Right lobe of liver (tissue), 6 donors: Measurements from ENCODE around the gene OTOGL. TPM values are rescaled to one million over a fixed set of nuclear protein-coding genes. Genes with fewer than 3 reads are reported as not detected.

Experiments used
- ATAC-seq, 4 donors: fragments of 200-7000 bp; cut with Tn5 transposase; one replicate each; pipeline ENCODE4 v1.9.1; 2020; ENCODE audit warnings: mild to moderate bottlenecking in 4 of 4, moderate library complexity in 4 of 4
- DNase-seq, 3 donors: peaks; one replicate each; pipeline ENCODE4 v3.0.0-alpha.2; 2020
- H3K27ac ChIP-seq, 3 donors: fragments of 200-600 bp; one replicate each; pipeline ENCODE4 v1.8.0; 2022
- H3K27me3 ChIP-seq, 2 donors: fragments of 200-600 bp; one replicate each; pipeline ENCODE4 v1.8.0; 2022
- H3K36me3 ChIP-seq, 4 donors: fragments of 200-600 bp; sonication (generic) in 1 of 4; one replicate each; pipeline versions ENCODE4 v1.5.1 to v1.8.0; 2017 to 2022; ENCODE audit warnings: control low read depth in 1 of 4
- H3K4me1 ChIP-seq, 4 donors: fragments of 200-600 bp; sonication (generic) in 1 of 4; one replicate each; pipeline versions ENCODE4 v1.5.1 to v1.8.0; 2017 to 2022; ENCODE audit warnings: control low read depth in 1 of 4
- H3K4me3 ChIP-seq, 3 donors: fragments of 200-600 bp; one replicate each; pipeline ENCODE4 v1.8.0; 2022
- H3K9me3 ChIP-seq, 4 donors: fragments of 200-600 bp; sonication (generic) in 1 of 4; one replicate each; pipeline versions ENCODE4 v1.5.1 to v1.8.0; 2017 to 2022; ENCODE audit warnings: control low read depth in 1 of 4
- POLR2A ChIP-seq: fragments of 450-650 bp; IDR thresholded peaks from one replicate; pipeline ENCODE4 v1.6.1; 2017; ENCODE audit warnings: antibody characterized with exemption, mild to moderate bottlenecking
- WGBS: methylation state at CpG from one replicate; pipeline ENCODE4 v1.1.6; 2018; ENCODE audit warnings: low coverage, low lambda C conversion rate; ENCODE audit not compliant: insufficient coverage; ENCODE audit errors: missing lambda C conversion rate; 5-methylcytosine and 5-hydroxymethylcytosine counted together
- intact Hi-C, 2 donors: fragments of 100-400 bp; cut with DNase I; formaldehyde crosslinking; loops; one replicate each; pipeline versions ENCODE4 v1.11.2 to v1.14.1; 2022
- total RNA-seq, 6 experiments: library from RNA; depleted of rRNA in 2 of 6; stranded (reverse); fragments of >200 nt in 2 of 6; fragmentation: NEBNext Ultra II Directional in 3 of 6; extraction: Animal tissue kit (Norgen Biotek cat#: 25700) in 3 of 6; gene quantifications; one replicate each; pipeline versions ENCODE4 v1.1.0 to v1.2.4, GENCODE V29; 2016 to 2023
- TF ChIP-seq, protein P1 (sequence below), 4 donors: fragments of 200-600 bp in 3 of 4; fragments of 450-650 bp in 1 of 4; IDR thresholded peaks; one replicate each; pipeline versions ENCODE4 v1.5.1 to v1.8.0; 2016 to 2022; ENCODE audit warnings: antibody characterized with exemption in 4 of 4, mild to moderate bottlenecking in 2 of 4
- donor health status: DM: no; HTN: yes; CAD: no.
- donor health status: DM: no; HTN: no; CAD: no.
- donor health status: DM: no; HTN: no; CAD: no.
- donor health status: DM: no; HTN: yes; CAD: no.
- donor health status: DM: no; HTN: yes; CAD: no.

OTOGL gene
- total RNA-seq, 6 experiments from 2014 or later: 0.06 TPM; not detected in 5

DNA sequence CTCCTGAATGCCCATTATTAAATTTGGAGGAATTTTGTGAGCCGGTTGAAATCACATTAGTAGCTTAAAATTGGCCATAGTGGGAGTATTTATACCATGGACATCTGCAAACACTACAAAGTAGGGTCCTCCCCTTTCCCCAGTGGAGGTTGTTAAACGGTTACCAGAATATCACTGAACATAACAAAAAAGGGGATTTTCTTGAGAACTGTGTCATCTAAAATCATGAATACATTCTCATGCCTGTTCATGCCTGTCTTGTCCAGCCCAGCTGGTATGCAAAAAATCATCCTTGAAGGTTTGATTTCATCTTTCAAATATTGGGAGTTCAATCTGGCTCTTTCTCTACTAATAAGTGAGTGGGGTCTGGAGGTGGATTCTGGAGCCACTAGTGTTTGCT, 96.4 kb downstream of the OTOGL start:
- ATAC-seq (no peak), DNase-seq (no peak)
- H3K9me3 ChIP-seq: no peaks in the 10 kb centered on the region
- no peaks in the 10 kb centered on the region for H3K27me3 ChIP-seq
- no peak overlapping the region for H3K27ac ChIP-seq
- 55% methylated on average over 2 of the region's 2 CpGs for WGBS
- H3K4me1 ChIP-seq: no peaks in the 10 kb centered on the region
- no peak for TF ChIP-seq POLR2A
- TF ChIP-seq, protein P1, sequence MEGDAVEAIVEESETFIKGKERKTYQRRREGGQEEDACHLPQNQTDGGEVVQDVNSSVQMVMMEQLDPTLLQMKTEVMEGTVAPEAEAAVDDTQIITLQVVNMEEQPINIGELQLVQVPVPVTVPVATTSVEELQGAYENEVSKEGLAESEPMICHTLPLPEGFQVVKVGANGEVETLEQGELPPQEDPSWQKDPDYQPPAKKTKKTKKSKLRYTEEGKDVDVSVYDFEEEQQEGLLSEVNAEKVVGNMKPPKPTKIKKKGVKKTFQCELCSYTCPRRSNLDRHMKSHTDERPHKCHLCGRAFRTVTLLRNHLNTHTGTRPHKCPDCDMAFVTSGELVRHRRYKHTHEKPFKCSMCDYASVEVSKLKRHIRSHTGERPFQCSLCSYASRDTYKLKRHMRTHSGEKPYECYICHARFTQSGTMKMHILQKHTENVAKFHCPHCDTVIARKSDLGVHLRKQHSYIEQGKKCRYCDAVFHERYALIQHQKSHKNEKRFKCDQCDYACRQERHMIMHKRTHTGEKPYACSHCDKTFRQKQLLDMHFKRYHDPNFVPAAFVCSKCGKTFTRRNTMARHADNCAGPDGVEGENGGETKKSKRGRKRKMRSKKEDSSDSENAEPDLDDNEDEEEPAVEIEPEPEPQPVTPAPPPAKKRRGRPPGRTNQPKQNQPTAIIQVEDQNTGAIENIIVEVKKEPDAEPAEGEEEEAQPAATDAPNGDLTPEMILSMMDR (IDR thresholded peaks at IDR 0.05): no peak
- H3K36me3 ChIP-seq: no peaks in the 10 kb centered on the region
- intact Hi-C loops: no loop called here
- no peak overlapping the region for H3K4me3 ChIP-seq

DNA sequence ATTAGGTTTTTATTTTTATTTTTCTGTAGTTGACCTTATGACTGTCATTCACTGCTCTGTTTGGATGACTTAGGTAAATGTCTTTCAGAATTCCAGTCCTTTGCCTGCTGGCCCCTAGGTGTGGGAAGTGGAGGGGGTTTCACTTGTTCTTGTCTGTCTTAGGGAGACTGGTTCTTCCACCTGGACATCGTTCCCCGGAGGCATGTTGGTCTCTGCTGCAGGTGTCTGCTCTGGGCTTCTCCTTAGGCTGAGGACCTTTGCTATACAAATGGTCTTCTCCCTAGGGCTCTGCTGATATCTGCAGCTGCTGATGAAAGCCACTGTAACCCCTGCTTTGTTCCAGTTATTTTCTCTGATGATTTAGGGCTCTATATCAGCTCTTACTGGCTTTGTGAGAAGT, 97.1 kb downstream of the OTOGL start:
- ATAC-seq: no peak
- 60% methylated on average over 1 of the region's 2 CpGs for WGBS
- intact Hi-C loops: no loop called here

DNA sequence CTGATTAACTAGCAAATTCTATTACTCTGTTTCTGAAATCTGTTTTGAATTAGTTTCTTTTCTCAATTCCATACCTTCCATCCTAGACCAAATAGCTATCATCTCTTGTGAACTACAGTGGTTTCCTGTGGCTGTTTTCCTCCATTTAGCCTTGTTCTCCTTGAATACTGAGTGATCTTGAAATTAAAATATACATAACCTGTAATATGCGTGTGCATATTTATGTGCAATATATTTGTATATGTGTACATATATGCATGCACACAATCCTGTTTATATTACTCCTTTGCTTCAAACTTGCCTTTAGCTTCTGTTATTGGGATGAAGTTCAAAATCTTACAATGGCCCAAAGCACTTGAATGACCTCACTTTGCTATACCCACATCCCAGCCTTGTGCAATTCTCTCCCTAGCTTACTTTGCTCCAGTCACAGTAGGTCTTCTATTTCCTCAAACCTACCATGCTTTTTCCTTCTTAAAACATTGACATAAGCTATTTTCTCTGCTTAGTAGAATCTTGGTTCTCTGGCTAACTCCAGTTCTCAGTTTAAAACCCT, 99.5 kb downstream of the OTOGL start:
- 80% methylated on average over 1 of the region's 1 CpG for WGBS
- no peaks in the 10 kb centered on the region for H3K4me1 ChIP-seq
- intact Hi-C loops: no loop called here
- no peaks in the 10 kb centered on the region for H3K9me3 ChIP-seq
- TF ChIP-seq, protein P1 (IDR thresholded peaks at IDR 0.05): no peak
- ATAC-seq (no peak), DNase-seq (no peak)
- H3K4me3 ChIP-seq: no peak overlapping the region
- no peak overlapping the region for H3K27ac ChIP-seq
- H3K36me3 ChIP-seq: no peaks in the 10 kb centered on the region
- no peaks in the 10 kb centered on the region for H3K27me3 ChIP-seq

More for the DNA sequence above, 97.1 kb downstream of the OTOGL start:
- Histone ChIP-seq H3K27ac (no peak overlapping the region), H3K27me3 (no peaks in the 10 kb centered on the region), H3K36me3 (no peaks in the 10 kb centered on the region), H3K4me3 (no peak overlapping the region), H3K4me1 (no peaks in the 10 kb centered on the region), H3K9me3 (no peaks in the 10 kb centered on the region)
- TF ChIP-seq, protein P1 (IDR thresholded peaks at IDR 0.05): no peak
- no peak for TF ChIP-seq POLR2A
- no peak for DNase-seq

DNA sequence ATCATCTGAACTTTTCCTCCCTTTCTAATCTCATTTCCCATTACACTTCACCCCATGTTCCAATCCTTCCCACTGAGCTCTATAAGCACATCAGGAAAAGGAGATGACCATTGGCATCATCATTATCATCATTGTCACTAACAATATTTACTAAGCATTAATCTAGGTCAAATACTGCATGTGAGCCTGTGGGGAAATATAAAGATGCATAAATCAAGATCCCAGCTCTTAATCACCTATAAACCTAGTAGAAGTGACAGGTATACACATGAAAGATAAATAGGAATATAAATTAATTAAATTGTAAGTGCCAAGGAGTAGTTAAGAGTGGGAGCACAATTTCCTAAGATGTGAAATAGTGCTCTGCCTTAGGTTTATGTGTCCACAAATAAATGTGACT, 100.6 kb downstream of the OTOGL start:
- ATAC-seq: no peak
- intact Hi-C loops: no loop called here

More for the DNA sequence above, 100.6 kb downstream of the OTOGL start:
- no peak for DNase-seq
- Histone ChIP-seq H3K27me3 (no peaks in the 10 kb centered on the region), H3K9me3 (no peaks in the 10 kb centered on the region), H3K27ac (no peak overlapping the region), H3K4me3 (no peak overlapping the region), H3K4me1 (no peaks in the 10 kb centered on the region), H3K36me3 (no peaks in the 10 kb centered on the region)
- no peak for TF ChIP-seq POLR2A
- TF ChIP-seq, protein P1 (IDR thresholded peaks at IDR 0.05): no peak
